ENCODE data around the gene NUP58. TPM values are rescaled to one million over a fixed set of nuclear protein-coding genes. Genes with fewer than 3 reads are reported as not detected.

Gene NUP58
- total and polyA plus RNA-seq, 4 donors = 25.6 to 82.5 (median 54.0) TPM

DNA sequence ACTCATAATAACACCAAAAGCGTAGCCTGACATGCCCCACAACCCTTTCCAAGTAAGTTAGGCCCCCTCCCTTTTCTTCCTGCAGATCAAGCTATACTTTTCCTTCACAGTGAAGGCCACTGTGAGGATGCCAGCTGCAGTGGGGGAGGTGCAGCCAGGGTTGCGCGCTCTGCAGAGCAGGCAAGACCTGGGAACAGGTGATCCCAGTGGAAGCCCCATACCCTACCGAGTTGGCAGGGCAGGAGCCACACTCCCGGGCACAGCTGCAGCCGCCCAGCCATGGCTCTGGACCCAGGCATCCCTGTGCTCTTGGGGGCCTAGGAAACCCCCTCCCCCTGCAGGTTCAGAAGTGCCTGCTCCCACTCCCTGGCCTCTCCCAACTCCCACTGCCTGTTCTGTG, 32.9 kb upstream of the NUP58 start:
- H3K36me3 ChIP-seq (ENCODE audit: control insufficient read depth in 4 of 4, insufficient read depth in 4 of 4, low read length in 4 of 4) = peaks cover 6 to 27% (median 17%) of the 10 kb centered on the region in 4 donors
- no peak overlapping the region for H3K9ac ChIP-seq (ENCODE audit: insufficient read depth in 1 of 2, low read length in 2 of 2)
- H3K9me3 ChIP-seq (ENCODE audit: control insufficient read depth in 4 of 4, insufficient read depth in 3 of 4, low read length in 3 of 4) = no peaks in the 10 kb centered on the region
- 97 to 99% methylated on average over 6 of the region's 6 CpGs for WGBS, 2 donors
- ATAC-seq (ENCODE audit: insufficient read depth, low FRiP score) (no peak), DNase-seq (no peak)
- H3K27ac ChIP-seq (ENCODE audit: low read depth in 1 of 2, low read length in 1 of 2) = no peak overlapping the region
- H3K27me3 ChIP-seq (ENCODE audit: control insufficient read depth in 3 of 3, insufficient read depth in 3 of 3, low read length in 2 of 3) = no peaks in the 10 kb centered on the region
- H3K4me3 ChIP-seq = no peak overlapping the region
- H3K4me1 ChIP-seq (ENCODE audit: control insufficient read depth in 5 of 5, insufficient read depth in 5 of 5, low read length in 5 of 5) = peaks cover 0 to 2% (median 0%) of the 10 kb centered on the region in 5 donors
- no peak for TF ChIP-seq CTCF (IDR thresholded peaks at IDR 0.05; ENCODE audit: control extremely low read depth, extremely low read depth)

- Histone ChIP-seq H3K4me1 (ENCODE audit: control insufficient read depth in 5 of 5, insufficient read depth in 5 of 5, low read length in 5 of 5) (peaks cover 0 to 3% (median 0%) of the 10 kb centered on the region in 5 donors), H3K27me3 (ENCODE audit: control insufficient read depth in 3 of 3, insufficient read depth in 3 of 3, low read length in 2 of 3) (no peaks in the 10 kb centered on the region), H3K27ac (ENCODE audit: low read depth in 1 of 2, low read length in 1 of 2) (no peak overlapping the region), H3K4me3 (no peak overlapping the region), H3K9ac (ENCODE audit: insufficient read depth in 1 of 2, low read length in 2 of 2) (no peak overlapping the region), H3K36me3 (ENCODE audit: control insufficient read depth in 4 of 4, insufficient read depth in 4 of 4, low read length in 4 of 4) (peaks cover 0 to 10% (median 4%) of the 10 kb centered on the region in 4 donors), H3K9me3 (ENCODE audit: control insufficient read depth in 4 of 4, insufficient read depth in 3 of 4, low read length in 3 of 4) (no peaks in the 10 kb centered on the region)
- WGBS, 2 donors = 89 to 100% methylated on average over 2 of the region's 2 CpGs
- no peak for TF ChIP-seq CTCF (IDR thresholded peaks at IDR 0.05; ENCODE audit: control extremely low read depth, extremely low read depth)
- DNase-seq = no peak
- no peak for ATAC-seq (ENCODE audit: insufficient read depth, low FRiP score)
Measured at GRCh38 chr13:25276748-25277147, 24.7 kb upstream of the NUP58 start.

GRCh38 chr13:25280396-25280795, 21.0 kb upstream of the NUP58 start:
- Histone ChIP-seq H3K36me3 (ENCODE audit: control insufficient read depth in 4 of 4, insufficient read depth in 4 of 4, low read length in 4 of 4) (no peaks in the 10 kb centered on the region), H3K9me3 (ENCODE audit: control insufficient read depth in 4 of 4, insufficient read depth in 3 of 4, low read length in 3 of 4) (no peaks in the 10 kb centered on the region), H3K4me1 (ENCODE audit: control insufficient read depth in 5 of 5, insufficient read depth in 5 of 5, low read length in 5 of 5) (peaks cover 0 to 3% (median 0%) of the 10 kb centered on the region in 5 donors), H3K4me3 (no peak overlapping the region), H3K27me3 (ENCODE audit: control insufficient read depth in 3 of 3, insufficient read depth in 3 of 3, low read length in 2 of 3) (no peaks in the 10 kb centered on the region), H3K9ac (ENCODE audit: insufficient read depth in 1 of 2, low read length in 2 of 2) (no peak overlapping the region), H3K27ac (ENCODE audit: low read depth in 1 of 2, low read length in 1 of 2) (no peak overlapping the region)
- ATAC-seq (ENCODE audit: insufficient read depth, low FRiP score) = no peak
- no peak for DNase-seq
- no peak for TF ChIP-seq CTCF (IDR thresholded peaks at IDR 0.05; ENCODE audit: control extremely low read depth, extremely low read depth)

Data from lung (tissue), 12 donors.